ENCODE results near the gene TRIM7. TPM values are rescaled to one million over a fixed set of nuclear protein-coding genes. Genes with fewer than 3 reads are reported as not detected.
"Not testable (repeated sequence)": the region's sequence is repeated elsewhere in the genome, so short reads cannot be mapped to it uniquely, and the experiment has no call there.

Gene TRIM7
- total and polyA plus RNA-seq, 8 donors: 1.9 to 11.1 (median 3.1) TPM

DNA sequence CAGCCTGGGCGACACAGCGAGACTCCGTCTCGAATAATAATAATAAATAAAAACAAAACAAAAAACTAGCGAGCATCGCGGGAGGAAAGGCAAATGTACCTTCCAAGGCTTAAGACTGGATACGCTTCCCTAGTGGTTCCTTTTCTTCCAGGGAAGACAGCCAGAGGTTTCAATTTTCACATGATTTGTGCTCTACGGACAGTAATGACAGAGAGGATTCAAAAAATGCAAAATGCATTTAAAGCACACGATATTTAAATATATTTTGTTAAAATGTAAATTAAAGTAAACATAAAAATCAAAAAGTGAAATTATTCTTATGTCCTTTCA is 13.8 kb upstream of the TRIM7 start:
- Histone ChIP-seq H3K9me3 (no peaks in the 10 kb centered on the region), H3K27me3 (no peaks in the 10 kb centered on the region), H3K4me1 (peaks cover 0 to 18% (median 4%) of the 10 kb centered on the region in 3 donors), H3K4me3 (peak overlapping the region in 2 of 4 donors; percentile 36 to 39), H3K27ac (peak overlapping the region in 3 of 4 donors; percentile 18 to 64 (median 63)), H3K36me3 (no peaks in the 10 kb centered on the region)
- no peak for ATAC-seq
- intact Hi-C loops (cut with DNase I): no loop called here
- DNase-seq: no peak
- no peak for FAIRE-seq
- TF ChIP-seq, protein P1, sequence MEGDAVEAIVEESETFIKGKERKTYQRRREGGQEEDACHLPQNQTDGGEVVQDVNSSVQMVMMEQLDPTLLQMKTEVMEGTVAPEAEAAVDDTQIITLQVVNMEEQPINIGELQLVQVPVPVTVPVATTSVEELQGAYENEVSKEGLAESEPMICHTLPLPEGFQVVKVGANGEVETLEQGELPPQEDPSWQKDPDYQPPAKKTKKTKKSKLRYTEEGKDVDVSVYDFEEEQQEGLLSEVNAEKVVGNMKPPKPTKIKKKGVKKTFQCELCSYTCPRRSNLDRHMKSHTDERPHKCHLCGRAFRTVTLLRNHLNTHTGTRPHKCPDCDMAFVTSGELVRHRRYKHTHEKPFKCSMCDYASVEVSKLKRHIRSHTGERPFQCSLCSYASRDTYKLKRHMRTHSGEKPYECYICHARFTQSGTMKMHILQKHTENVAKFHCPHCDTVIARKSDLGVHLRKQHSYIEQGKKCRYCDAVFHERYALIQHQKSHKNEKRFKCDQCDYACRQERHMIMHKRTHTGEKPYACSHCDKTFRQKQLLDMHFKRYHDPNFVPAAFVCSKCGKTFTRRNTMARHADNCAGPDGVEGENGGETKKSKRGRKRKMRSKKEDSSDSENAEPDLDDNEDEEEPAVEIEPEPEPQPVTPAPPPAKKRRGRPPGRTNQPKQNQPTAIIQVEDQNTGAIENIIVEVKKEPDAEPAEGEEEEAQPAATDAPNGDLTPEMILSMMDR (IDR thresholded peaks at IDR 0.05): no peak
- WGBS, 2 donors: 31 to 37% methylated on average over 10 of the region's 10 CpGs

DNA sequence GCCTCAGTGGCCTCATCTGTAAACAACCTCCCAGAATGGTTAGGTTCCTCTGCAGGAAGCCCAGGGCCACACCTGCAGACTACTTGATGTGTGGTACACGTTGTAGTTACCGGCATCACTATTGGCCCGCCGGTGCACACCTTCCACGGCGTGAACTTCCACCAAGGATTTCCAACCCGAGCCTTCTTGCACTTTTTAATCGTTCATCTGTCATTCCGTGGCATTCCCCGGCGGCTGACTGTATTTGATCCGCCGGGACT is 12.7 kb upstream of the TRIM7 start:
- WGBS, 2 donors: 3 to 4% methylated on average over 13 of the region's 13 CpGs
- no peak for FAIRE-seq
- TF ChIP-seq, protein P1 (IDR thresholded peaks at IDR 0.05): no peak
- Histone ChIP-seq H3K4me3 (peak overlapping the region; percentile 10 to 39 (median 28)), H3K27ac (peak overlapping the region; percentile 28 to 64 (median 56)), H3K36me3 (no peaks in the 10 kb centered on the region), H3K4me1 (peaks cover 0 to 18% (median 4%) of the 10 kb centered on the region in 3 donors), H3K27me3 (no peaks in the 10 kb centered on the region), H3K9me3 (no peaks in the 10 kb centered on the region)
- intact Hi-C loops (cut with DNase I): no loop called here
- peak; percentile 2 to 9 (median 4) for ATAC-seq
- no peak for DNase-seq

DNA sequence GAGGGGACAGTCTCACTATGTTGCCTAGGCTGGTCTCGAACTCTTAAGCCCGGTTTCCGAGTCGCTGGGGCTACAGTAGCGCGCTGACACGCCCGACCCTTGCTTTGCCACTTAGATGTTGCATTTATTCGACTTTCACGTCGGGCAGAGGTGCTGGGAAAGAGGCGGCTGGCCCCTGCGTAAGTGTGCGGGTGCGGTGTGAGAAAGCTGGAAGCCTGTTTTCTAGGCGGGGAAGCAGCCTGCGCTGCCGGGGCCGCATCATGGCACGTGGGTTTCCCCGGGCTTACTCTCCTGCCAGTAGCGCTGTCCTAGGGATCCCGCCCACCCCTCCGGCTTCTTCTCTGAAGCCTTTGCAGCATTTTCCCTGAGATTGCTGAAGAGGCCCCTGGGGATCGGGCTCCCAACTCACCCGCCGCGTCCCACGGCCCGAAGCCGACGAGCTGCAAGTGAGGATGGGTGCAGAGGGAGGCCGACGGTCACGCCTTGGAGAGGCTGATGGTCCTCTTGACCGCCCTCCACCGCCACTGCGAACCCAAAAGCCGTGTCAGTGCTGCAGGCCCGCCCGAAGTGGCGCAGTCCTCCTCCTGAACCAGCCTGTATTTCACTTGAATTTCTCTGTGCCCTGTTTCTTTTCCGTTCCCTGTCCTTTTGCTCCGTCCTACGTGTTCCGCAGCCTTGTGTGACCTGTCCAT is 12.3 kb upstream of the TRIM7 start:
- Histone ChIP-seq H3K36me3 (no peaks in the 10 kb centered on the region), H3K4me3 (peak overlapping the region; percentile 10 to 39 (median 28)), H3K4me1 (peaks cover 0 to 18% (median 4%) of the 10 kb centered on the region in 3 donors), H3K27ac (peak overlapping the region; percentile 24 to 64 (median 56)), H3K27me3 (no peaks in the 10 kb centered on the region), H3K9me3 (no peaks in the 10 kb centered on the region)
- ATAC-seq (peak; percentile 8 to 49 (median 32)), DNase-seq (peak in 4 of 6 donors; percentile 44 to 85 (median 60)), FAIRE-seq (no peak)
- TF ChIP-seq, protein P1 (IDR thresholded peaks at IDR 0.05): no peak
- WGBS, 2 donors: 2 to 3% methylated on average over 46 of the region's 46 CpGs
- intact Hi-C loops (cut with DNase I): no loop called here

DNA sequence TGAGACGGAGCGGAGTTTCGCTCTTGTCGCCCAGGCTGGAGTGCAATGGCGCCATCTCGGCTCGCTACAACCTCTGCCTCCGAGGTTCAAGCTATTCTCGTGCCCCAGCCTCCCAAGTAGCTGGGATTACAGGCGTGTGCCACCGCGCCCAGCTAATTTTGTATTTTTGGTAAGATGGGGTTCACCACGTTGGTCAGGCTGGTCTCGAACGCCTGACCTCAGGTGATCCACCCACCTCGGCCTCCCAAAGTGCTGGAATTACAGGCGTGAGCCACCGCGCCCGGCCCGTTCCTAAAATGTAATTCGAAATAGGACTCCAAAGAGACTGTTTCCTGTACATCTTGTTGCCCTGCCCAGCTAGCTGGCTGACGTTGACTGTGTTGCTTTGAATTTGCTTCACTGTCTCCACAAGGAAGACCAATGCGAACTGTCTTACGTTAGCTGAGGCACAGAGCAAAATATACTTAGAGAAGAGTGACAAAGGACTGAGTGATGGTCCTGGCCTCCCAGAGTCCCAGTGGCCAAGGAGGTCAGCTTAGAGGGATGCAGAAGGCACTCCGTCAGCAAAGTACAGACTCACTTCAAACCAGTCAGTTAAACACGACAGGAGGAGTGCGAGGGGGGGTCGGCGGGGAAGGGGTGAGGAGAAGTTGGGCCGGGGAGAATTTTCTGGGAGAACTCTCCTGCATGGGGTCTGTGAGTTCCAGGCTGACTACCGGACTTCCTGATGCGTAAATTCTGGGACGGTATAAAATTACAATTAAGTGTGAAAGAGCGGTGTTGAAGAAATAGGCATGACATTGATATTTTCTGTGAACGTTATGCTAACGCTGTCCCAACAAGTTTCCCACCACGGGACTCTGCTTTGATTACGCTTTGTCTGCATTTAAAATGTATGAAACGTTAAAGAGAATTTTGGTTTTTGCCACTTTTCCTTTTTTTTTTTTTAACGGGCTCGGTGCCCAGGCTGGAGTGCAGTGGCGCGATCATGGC is 11.3 kb upstream of the TRIM7 start:
- intact Hi-C loops (cut with DNase I): no loop called here
- Histone ChIP-seq H3K9me3 (no peaks in the 10 kb centered on the region), H3K27me3 (no peaks in the 10 kb centered on the region), H3K4me1 (peaks cover 0 to 18% (median 4%) of the 10 kb centered on the region in 3 donors), H3K27ac (no peak overlapping the region), H3K36me3 (no peaks in the 10 kb centered on the region), H3K4me3 (peak overlapping the region in 2 of 4 donors; percentile 36 to 39)
- no peak for FAIRE-seq
- no peak for DNase-seq
- 39 to 41% methylated on average over 44 of the region's 44 CpGs for WGBS, 2 donors
- ATAC-seq: no peak
- TF ChIP-seq, protein P1 (IDR thresholded peaks at IDR 0.05): no peak

DNA sequence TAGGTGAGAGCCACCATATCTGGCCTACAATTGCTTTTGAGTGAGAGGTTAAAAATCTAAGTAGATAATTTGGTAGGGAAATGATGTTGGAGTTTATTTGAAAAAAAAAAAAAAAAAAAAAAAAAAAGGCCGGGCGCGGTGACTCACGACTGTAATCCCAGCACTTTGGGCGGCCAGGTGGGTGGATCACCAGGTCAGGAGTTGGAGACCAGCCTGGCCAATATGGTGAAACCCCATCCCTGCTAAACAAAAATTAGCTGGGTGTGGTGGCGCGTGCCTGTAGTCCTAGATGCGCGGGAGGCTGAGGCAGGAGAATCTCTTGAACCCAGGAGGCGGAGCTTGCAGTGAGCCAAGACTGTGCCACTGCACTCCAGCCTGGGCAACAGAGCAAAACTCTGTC is 9.3 kb upstream of the TRIM7 start:
- not testable (repeated sequence) for H3K27me3 ChIP-seq, DNase-seq, FAIRE-seq

More for the DNA sequence above, 9.3 kb upstream of the TRIM7 start:
- intact Hi-C loops (cut with DNase I); H3K36me3 ChIP-seq; H3K9me3 ChIP-seq; H3K4me3 ChIP-seq; ATAC-seq; H3K27ac ChIP-seq: not testable (repeated sequence)
- WGBS, 2 donors: 93 to 95% methylated on average over 9 to 10 of the region's 10 CpGs
- peaks cover 0 to 18% (median 4%) of the 10 kb centered on the region in 3 donors for H3K4me1 ChIP-seq
